ENCODE data around the gene CEACAM16. TPM values are rescaled to one million over a fixed set of nuclear protein-coding genes. Genes with fewer than 3 reads are reported as not detected.

The CEACAM16 gene
- total RNA-seq, 4 donors from 2014 or later: not detected

DNA sequence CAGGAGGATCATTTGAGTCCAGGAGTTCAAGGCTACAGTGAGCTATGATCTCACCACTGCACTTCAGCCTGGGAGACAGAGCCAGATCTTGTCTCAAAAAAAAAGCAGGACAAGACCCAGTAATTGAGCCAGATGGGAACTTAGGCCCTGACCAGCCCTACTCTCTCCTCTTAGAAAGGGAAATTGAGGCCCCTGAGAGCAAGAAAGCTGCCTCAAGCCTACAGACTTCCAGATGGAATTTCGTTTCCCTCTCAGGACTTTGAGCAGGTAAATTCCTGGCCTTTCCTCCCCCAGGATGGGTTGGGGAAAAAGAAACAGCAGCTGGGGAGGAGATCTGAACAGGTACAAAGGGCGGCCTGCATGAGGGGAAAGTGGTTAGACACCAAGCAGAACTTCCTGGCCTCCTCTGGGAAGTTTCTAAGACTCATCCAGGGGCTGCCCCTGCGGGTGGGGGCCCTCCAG lies 46.0 kb downstream of the CEACAM16 start:
- TF ChIP-seq, protein P1, sequence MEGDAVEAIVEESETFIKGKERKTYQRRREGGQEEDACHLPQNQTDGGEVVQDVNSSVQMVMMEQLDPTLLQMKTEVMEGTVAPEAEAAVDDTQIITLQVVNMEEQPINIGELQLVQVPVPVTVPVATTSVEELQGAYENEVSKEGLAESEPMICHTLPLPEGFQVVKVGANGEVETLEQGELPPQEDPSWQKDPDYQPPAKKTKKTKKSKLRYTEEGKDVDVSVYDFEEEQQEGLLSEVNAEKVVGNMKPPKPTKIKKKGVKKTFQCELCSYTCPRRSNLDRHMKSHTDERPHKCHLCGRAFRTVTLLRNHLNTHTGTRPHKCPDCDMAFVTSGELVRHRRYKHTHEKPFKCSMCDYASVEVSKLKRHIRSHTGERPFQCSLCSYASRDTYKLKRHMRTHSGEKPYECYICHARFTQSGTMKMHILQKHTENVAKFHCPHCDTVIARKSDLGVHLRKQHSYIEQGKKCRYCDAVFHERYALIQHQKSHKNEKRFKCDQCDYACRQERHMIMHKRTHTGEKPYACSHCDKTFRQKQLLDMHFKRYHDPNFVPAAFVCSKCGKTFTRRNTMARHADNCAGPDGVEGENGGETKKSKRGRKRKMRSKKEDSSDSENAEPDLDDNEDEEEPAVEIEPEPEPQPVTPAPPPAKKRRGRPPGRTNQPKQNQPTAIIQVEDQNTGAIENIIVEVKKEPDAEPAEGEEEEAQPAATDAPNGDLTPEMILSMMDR (IDR thresholded peaks at IDR 0.05): no peak
- no peak for DNase-seq (ENCODE audit: low spot score)
- no peak for ATAC-seq (ENCODE audit: low FRiP score)

DNA sequence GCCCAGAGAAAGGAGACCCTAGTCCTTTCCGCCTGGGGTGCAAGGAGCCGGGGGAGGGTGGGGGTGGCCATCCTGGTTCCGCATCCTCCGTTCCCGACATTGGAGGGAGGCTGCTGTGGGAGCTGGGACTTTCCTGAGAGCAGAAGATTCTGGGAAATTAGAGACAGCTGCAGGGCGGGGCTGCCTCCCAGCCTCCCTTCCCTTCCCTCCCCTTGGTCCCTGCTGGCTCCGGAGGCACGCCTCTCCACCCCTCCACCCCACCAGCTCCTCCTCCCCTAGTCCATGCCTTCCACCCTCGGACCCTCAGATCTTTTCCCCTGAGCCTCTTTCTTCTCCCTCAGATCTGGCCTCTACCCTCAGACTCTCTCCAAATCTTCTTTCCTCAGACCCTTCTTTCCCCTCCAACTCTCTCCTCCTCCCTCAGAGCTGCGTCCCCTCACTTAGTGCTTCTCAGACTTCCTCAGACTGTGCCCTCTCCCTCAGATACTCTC lies 46.4 kb downstream of the CEACAM16 start:
- DNase-seq (ENCODE audit: low spot score) (no peak), ATAC-seq (ENCODE audit: low FRiP score) (peak; percentile 53)
- TF ChIP-seq, protein P1 (IDR thresholded peaks at IDR 0.05): no peak

- ATAC-seq (ENCODE audit: low FRiP score) (no peak), DNase-seq (ENCODE audit: low spot score) (no peak)
- TF ChIP-seq, protein P1 (IDR thresholded peaks at IDR 0.05): no peak
These were observed 47.1 kb downstream of the CEACAM16 start for GRCh38 chr19:44745887-44746600.

GRCh38 chr19:44746616-44746945 lies 47.6 kb downstream of the CEACAM16 start:
- TF ChIP-seq, protein P1 (IDR thresholded peaks at IDR 0.05): no peak
- ATAC-seq (ENCODE audit: low FRiP score) (no peak), DNase-seq (ENCODE audit: low spot score) (no peak)

DNA sequence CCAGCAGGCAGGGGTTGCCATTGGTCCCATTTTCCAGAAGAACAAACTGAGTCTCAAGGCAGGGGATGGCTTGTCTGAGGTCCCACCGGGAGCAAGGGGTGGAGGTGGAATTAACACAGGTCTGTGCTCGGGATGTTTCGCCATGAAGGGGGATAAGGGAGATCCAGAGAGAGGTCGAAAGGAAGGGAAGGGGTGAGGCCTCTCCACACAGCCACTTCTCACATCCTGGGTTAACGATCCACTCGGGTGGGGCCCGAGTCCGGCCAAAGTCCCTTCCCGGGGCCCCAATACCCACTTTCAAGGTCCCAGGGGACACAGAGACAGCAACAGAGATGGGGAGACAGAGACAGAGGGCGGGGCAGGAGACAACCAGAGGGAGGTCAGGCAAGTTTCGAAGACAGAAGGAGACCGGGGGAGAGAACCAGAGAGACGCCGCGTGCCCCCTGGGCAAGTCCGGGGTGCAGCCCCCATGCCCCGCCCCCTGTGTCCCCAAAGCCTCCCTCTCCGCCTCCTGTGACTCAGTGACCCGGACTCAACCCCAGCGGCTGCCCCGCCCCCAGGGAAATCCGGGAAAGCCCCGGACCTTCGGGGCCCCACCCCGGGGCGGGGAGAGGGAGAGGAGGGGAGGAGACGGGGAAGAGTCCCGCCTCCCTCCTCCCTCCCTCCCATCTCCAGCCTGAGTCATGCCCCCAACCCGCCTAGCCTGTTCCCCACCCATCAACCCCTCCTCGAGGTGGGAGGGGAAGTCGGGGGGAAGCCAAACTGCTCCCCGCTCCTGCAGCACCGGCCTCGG lies 48.2 kb downstream of the CEACAM16 start:
- TF ChIP-seq, protein P1 (IDR thresholded peaks at IDR 0.05): no peak
- ATAC-seq (ENCODE audit: low FRiP score) (peak; percentile 89), DNase-seq (ENCODE audit: low spot score) (peak; percentile 92)

DNA sequence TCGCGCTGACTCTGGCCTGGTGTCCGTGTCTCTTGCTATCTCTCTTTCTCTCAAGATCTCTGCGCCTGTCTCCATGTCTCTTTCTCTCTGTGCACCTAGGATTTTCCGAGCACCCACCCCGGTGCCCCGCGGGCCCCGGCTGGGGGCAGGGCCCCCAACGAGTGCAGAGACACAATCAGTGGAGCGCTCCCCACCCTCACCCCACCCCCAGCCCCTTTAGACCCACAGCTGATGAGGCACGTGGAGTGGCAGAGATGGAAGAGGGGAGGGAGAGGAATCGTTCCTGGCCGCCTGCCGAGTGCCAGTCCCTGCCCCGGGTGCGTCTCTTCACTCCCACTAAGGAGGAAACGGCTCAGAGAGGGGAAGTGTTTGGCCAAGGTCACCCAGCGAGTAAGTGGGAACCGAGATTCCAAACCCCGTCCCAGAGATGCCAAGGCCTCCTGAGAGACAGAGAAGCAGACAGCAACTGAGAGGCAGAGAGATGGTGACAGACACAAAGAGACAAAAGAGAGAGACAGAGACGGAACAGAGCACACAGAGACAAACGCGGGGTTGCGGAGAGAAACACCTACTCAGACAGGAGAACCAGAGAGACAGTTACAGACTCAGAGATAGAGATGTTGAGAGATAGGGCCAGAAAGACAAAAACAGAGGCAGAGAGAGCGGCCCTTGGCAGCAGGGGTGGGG lies 48.9 kb downstream of the CEACAM16 start:
- DNase-seq (ENCODE audit: low spot score): no peak
- TF ChIP-seq, protein P1 (IDR thresholded peaks at IDR 0.05): no peak
- peak; percentile 7 for ATAC-seq (ENCODE audit: low FRiP score)

All from omental fat pad (tissue), 4 donors.